LNCaP clone FGC (cell line): ENCODE data around the gene KRTAP12-3.

ENCODE experiments used
- DNase-seq: peaks from one replicate; pipeline ENCODE4 v3.0.0-alpha.2; 2011; ENCODE audit warnings: low read depth
- H3K4me3 ChIP-seq: 2 replicates; pipeline ENCODE4 v1.5.1; 2011; ENCODE audit warnings: mild to moderate bottlenecking, low read depth, low read length, control low read depth
- CTCF ChIP-seq: IDR thresholded peaks from 2 replicates; pipeline ENCODE4 v1.5.1; 2012; ENCODE audit warnings: mild to moderate bottlenecking; ENCODE audit not compliant: control insufficient read depth, insufficient read depth; ENCODE audit errors: extremely low read depth

Gene KRTAP12-3

GRCh38 chr21:44706706-44707581 lies 49.2 kb downstream of the KRTAP12-3 start:
- TF ChIP-seq CTCF = no peak
- no peak for DNase-seq
- no peak overlapping the region for H3K4me3 ChIP-seq
